Left lung (tissue), 10 donors: ENCODE data around the gene ARHGEF4. TPM values are rescaled to one million over a fixed set of nuclear protein-coding genes. Genes with fewer than 3 reads are reported as not detected.

Source experiments
- ATAC-seq: fragments of 200-7000 bp; cut with Tn5 transposase; one replicate; pipeline ENCODE4 v1.9.1; 2020; ENCODE audit warnings: moderate library complexity
- DNase-seq, 4 donors: peaks; one replicate each; pipeline ENCODE4 v3.0.0-alpha.2; 2013 to 2020
- H3K27ac ChIP-seq, 2 donors: fragments of 200-600 bp; sonication (generic) in 1 of 2; one replicate each; pipeline versions ENCODE4 v1.5.0 to v1.8.0; 2020 to 2021
- H3K27me3 ChIP-seq, 2 donors: fragments of 200-600 bp; sonication (generic) in 1 of 2; one replicate each; pipeline versions ENCODE4 v1.5.0 to v1.8.0; 2020 to 2021
- H3K36me3 ChIP-seq, 2 donors: fragments of 200-600 bp; sonication (generic) in 1 of 2; one replicate each; pipeline versions ENCODE4 v1.5.0 to v1.8.0; 2020 to 2021
- H3K4me1 ChIP-seq, 2 donors: fragments of 200-600 bp; one replicate each; pipeline ENCODE4 v1.8.0; 2021
- H3K4me3 ChIP-seq, 2 donors: fragments of 200-600 bp; sonication (generic) in 1 of 2; one replicate each; pipeline versions ENCODE4 v1.5.0 to v1.8.0; 2020 to 2021; ENCODE audit warnings: mild to moderate bottlenecking in 1 of 2
- H3K9me3 ChIP-seq, 2 donors: fragments of 200-600 bp; sonication (generic) in 1 of 2; one replicate each; pipeline versions ENCODE4 v1.5.0 to v1.8.0; 2020 to 2021
- CTCF ChIP-seq, 2 donors: fragments of 200-600 bp; sonication (generic) in 1 of 2; IDR thresholded peaks; one replicate each; pipeline versions ENCODE4 v1.5.0 to v1.8.0; 2021; ENCODE audit warnings: antibody characterized with exemption in 2 of 2
- intact Hi-C, 2 donors: fragments of 100-400 bp; cut with DNase I; formaldehyde crosslinking; loops; one replicate each; pipeline versions ENCODE4 v1.11.2 to v1.14.2; 2022
- polyA plus RNA-seq, 6 donors: library from polyadenylated mRNA; unstranded; fragments of 120-200 nt; gene quantifications; one replicate each; pipeline ENCODE4 v1.2.1, GENCODE V29; 2013; ENCODE audit not compliant: insufficient read length in 6 of 6
- total RNA-seq, 2 donors: library from RNA; stranded (reverse); fragmentation: NEBNext Ultra II Directional; extraction: Animal tissue kit (Norgen Biotek cat#: 25700); gene quantifications; one replicate each; pipeline ENCODE4 v1.2.1, GENCODE V29; 2021
- donor health status: DM: no; HTN: yes; CAD: no.
- donor health status: DM: no; HTN: no; CAD: no.

Gene ARHGEF4
- total and polyA plus RNA-seq, 8 donors: 1.7 to 4.3 (median 2.8) TPM

GRCh38 chr2:130839011-130839780, 2.5 kb downstream of the ARHGEF4 start:
- peak in 1 of 4 donors; percentile 59 for DNase-seq
- ATAC-seq: no peak
- no peak for TF ChIP-seq CTCF (IDR thresholded peaks at IDR 0.05)
- intact Hi-C loops: no loop called here
- Histone ChIP-seq H3K27me3 (peaks cover 38 to 90% of the 10 kb centered on the region in 2 donors), H3K9me3 (no peaks in the 10 kb centered on the region), H3K27ac (no peak overlapping the region), H3K4me1 (peaks cover 0 to 11% of the 10 kb centered on the region in 2 donors), H3K4me3 (no peak overlapping the region), H3K36me3 (no peaks in the 10 kb centered on the region)

GRCh38 chr2:130840506-130840905, 3.8 kb downstream of the ARHGEF4 start:
- H3K27me3 ChIP-seq: peaks cover 31 to 81% of the 10 kb centered on the region in 2 donors
- no peak for TF ChIP-seq CTCF (IDR thresholded peaks at IDR 0.05)
- no peaks in the 10 kb centered on the region for H3K9me3 ChIP-seq
- no peak overlapping the region for H3K4me3 ChIP-seq
- no peaks in the 10 kb centered on the region for H3K36me3 ChIP-seq
- no peak for ATAC-seq
- H3K4me1 ChIP-seq: peaks cover 0 to 11% of the 10 kb centered on the region in 2 donors
- H3K27ac ChIP-seq: no peak overlapping the region
- intact Hi-C loops: no loop called here
- DNase-seq: peak in 1 of 4 donors; percentile 51

- Histone ChIP-seq H3K9me3 (no peaks in the 10 kb centered on the region), H3K27me3 (peaks cover 17 to 67% of the 10 kb centered on the region in 2 donors), H3K27ac (no peak overlapping the region), H3K4me1 (peaks cover 0 to 7% of the 10 kb centered on the region in 2 donors), H3K36me3 (no peaks in the 10 kb centered on the region), H3K4me3 (no peak overlapping the region)
- peak in 1 of 4 donors; percentile 42 for DNase-seq
- intact Hi-C loops: no loop called here
- ATAC-seq: no peak
- TF ChIP-seq CTCF (IDR thresholded peaks at IDR 0.05): no peak
These were observed 5.1 kb downstream of the ARHGEF4 start for GRCh38 chr2:130841741-130842365.

GRCh38 chr2:130842770-130843169, 6.1 kb downstream of the ARHGEF4 start:
- Histone ChIP-seq H3K27me3 (peaks cover 8 to 58% of the 10 kb centered on the region in 2 donors), H3K27ac (no peak overlapping the region), H3K9me3 (no peaks in the 10 kb centered on the region), H3K4me1 (no peaks in the 10 kb centered on the region), H3K36me3 (no peaks in the 10 kb centered on the region), H3K4me3 (no peak overlapping the region)
- DNase-seq: no peak
- TF ChIP-seq CTCF (IDR thresholded peaks at IDR 0.05): no peak
- no peak for ATAC-seq
- intact Hi-C loops: no loop called here

GRCh38 chr2:130843321-130843985, 6.7 kb downstream of the ARHGEF4 start:
- no peak for TF ChIP-seq CTCF (IDR thresholded peaks at IDR 0.05)
- DNase-seq: peak in 1 of 4 donors; percentile 49
- Histone ChIP-seq H3K36me3 (no peaks in the 10 kb centered on the region), H3K9me3 (no peaks in the 10 kb centered on the region), H3K27me3 (peaks cover 3 to 51% of the 10 kb centered on the region in 2 donors), H3K4me1 (no peaks in the 10 kb centered on the region), H3K4me3 (no peak overlapping the region), H3K27ac (no peak overlapping the region)
- ATAC-seq: no peak
- intact Hi-C loops: no loop called here
